SK-N-SH (cell line): ENCODE data around the gene ASB18. TPM values are rescaled to one million over a fixed set of nuclear protein-coding genes. Genes with fewer than 3 reads are reported as not detected.

ENCODE experiments used
- CTCF ChIA-PET: fragments of 300-600, 350-600 bp; formaldehyde crosslinking; extraction: SDS; loops from one replicate; lab custom pipeline; 2021; lab: Yijun Ruan, JAX
- POLR2A ChIA-PET: fragments of 350-600 bp; sonication (Branson Sonifier 250); formaldehyde crosslinking; extraction: SDS; loops from one replicate; lab custom pipeline; 2020; ENCODE audit warnings: antibody characterized with exemption, inconsistent platforms; lab: Yijun Ruan, JAX
- DNase-seq: peaks from one replicate; pipeline ENCODE4 v3.0.0; 2012
- H2AFZ ChIP-seq: fragments of 200-600 bp; sonication (generic); 2 replicates; pipeline ENCODE4 v1.8.1; 2016; ENCODE audit warnings: antibody characterized with exemption, mild to moderate bottlenecking, low read depth
- H3F3A ChIP-seq: fragments of 200-600 bp; sonication (generic); replicated peaks from 2 replicates; pipeline ENCODE3; 2016; ENCODE audit warnings: antibody characterized with exemption, mild to moderate bottlenecking; ENCODE audit not compliant: insufficient read depth
- H3K27ac ChIP-seq, 2 experiments: fragments of 200-500 bp in 1 of 2; fragments of 200-600 bp in 1 of 2; sonication (Bioruptor generic) in 1 of 2; sonication (generic), shearing (Covaris generic) in 1 of 2; 2 replicates each; pipeline versions ENCODE4 v1.5.1 to v1.6.1; 2014 to 2016; ENCODE audit warnings: low read depth in 2 of 2, inconsistent platforms in 1 of 2, low read length in 1 of 2, mild to moderate bottlenecking in 1 of 2, mixed read lengths in 1 of 2
- H3K27me3 ChIP-seq: fragments of 200-600 bp; sonication (generic), shearing (Covaris generic); 2 replicates; pipeline ENCODE4 v1.6.1; 2016; ENCODE audit warnings: mixed run types; ENCODE audit not compliant: insufficient read depth
- H3K36me3 ChIP-seq, 2 experiments: fragments of 200-500 bp in 1 of 2; fragments of 200-600 bp in 1 of 2; sonication (Bioruptor generic) in 1 of 2; sonication (generic) in 1 of 2; replicated peaks in 1 of 2; 2 replicates each; pipeline versions ENCODE3 to v1.5.1; 2014 to 2016; ENCODE audit warnings: low read length in 1 of 2, mild to moderate bottlenecking in 1 of 2; ENCODE audit not compliant: insufficient read depth in 2 of 2, control insufficient read depth in 1 of 2
- H3K4me1 ChIP-seq, 2 experiments: fragments of 200-500 bp in 1 of 2; fragments of 200-600 bp in 1 of 2; sonication (Bioruptor generic) in 1 of 2; sonication (generic), shearing (Covaris generic) in 1 of 2; 2 replicates each; pipeline versions ENCODE4 v1.5.1 to v1.6.1; 2014 to 2016; ENCODE audit warnings: low read depth in 1 of 2, low read length in 1 of 2, mixed run types in 1 of 2; ENCODE audit not compliant: insufficient read depth in 2 of 2, control insufficient read depth in 1 of 2
- H3K4me2 ChIP-seq: fragments of 200-600 bp; sonication (generic), shearing (Covaris generic); 2 replicates; pipeline ENCODE4 v1.6.1; 2017; ENCODE audit warnings: mixed run types
- H3K4me3 ChIP-seq, 2 experiments: fragments of 200-500 bp in 1 of 2; fragments of 200-600 bp in 1 of 2; sonication (Bioruptor generic) in 1 of 2; sonication (generic), shearing (Covaris generic) in 1 of 2; 2 replicates each; pipeline versions ENCODE4 v1.5.1 to v1.8.1; 2014 to 2016; ENCODE audit warnings: low read depth in 2 of 2, inconsistent platforms in 1 of 2, low read length in 1 of 2, mild to moderate bottlenecking in 1 of 2, mixed read lengths in 1 of 2, moderate library complexity in 1 of 2
- H3K79me2 ChIP-seq: fragments of 200-600 bp; sonication (generic); 2 replicates; pipeline ENCODE4 v1.8.1; 2017; ENCODE audit warnings: mild to moderate bottlenecking; ENCODE audit not compliant: insufficient read depth
- H3K9ac ChIP-seq: fragments of 200-600 bp; sonication (generic); 2 replicates; pipeline ENCODE4 v1.6.1; 2017; ENCODE audit warnings: mixed run types
- H3K9me2 ChIP-seq: fragments of 200-600 bp; sonication (generic); 2 replicates; pipeline ENCODE4 v1.6.1; 2017; ENCODE audit warnings: mixed run types
- H3K9me3 ChIP-seq: fragments of 200-600 bp; sonication (generic); 2 replicates; pipeline ENCODE4 v1.6.1; 2017; ENCODE audit warnings: mixed run types, mild to moderate bottlenecking, moderate library complexity
- H4K20me1 ChIP-seq: fragments of 200-600 bp; sonication (generic); 2 replicates; pipeline ENCODE4 v1.6.1; 2017; ENCODE audit warnings: mild to moderate bottlenecking, mixed run types; ENCODE audit not compliant: insufficient read depth
- CHD2 ChIP-seq: fragments of 150-350 bp; IDR thresholded peaks from 2 replicates; pipeline ENCODE4 v1.6.1; 2018; ENCODE audit warnings: low read length; ENCODE audit not compliant: partially characterized antibody
- FOXM1 ChIP-seq: IDR thresholded peaks from 2 replicates; pipeline ENCODE4 v1.4.0; 2012; ENCODE audit warnings: low read depth, mild to moderate bottlenecking
- GABPA ChIP-seq: IDR thresholded peaks from 2 replicates; pipeline ENCODE4 v1.4.0; 2012; ENCODE audit warnings: low read depth, mild to moderate bottlenecking
- JUND ChIP-seq: IDR thresholded peaks from 2 replicates; pipeline ENCODE4 v1.4.0; 2012
- MXI1 ChIP-seq: IDR thresholded peaks from 2 replicates; pipeline ENCODE4 v1.6.1; 2012; ENCODE audit warnings: mild to moderate bottlenecking, low read depth, low read length, improper control_type of control experiment
- POLR2AphosphoS5 ChIP-seq: IDR thresholded peaks from 2 replicates; pipeline ENCODE4 v1.6.1; 2012; ENCODE audit warnings: low read depth, low read length
- RAD21 ChIP-seq: IDR thresholded peaks from 2 replicates; pipeline ENCODE4 v1.6.1; 2012; ENCODE audit warnings: mild to moderate bottlenecking, low read length
- RCOR1 ChIP-seq: fragments of 150-350 bp; IDR thresholded peaks from 2 replicates; pipeline ENCODE4 v1.6.1; 2017; ENCODE audit warnings: antibody characterized with exemption, low read length
- SIN3A ChIP-seq: IDR thresholded peaks from 2 replicates; pipeline ENCODE4 v1.6.1; 2012; ENCODE audit warnings: low read depth, mild to moderate bottlenecking, low read length, moderate library complexity, borderline replicate concordance
- USF2 ChIP-seq: fragments of 150-350 bp; IDR thresholded peaks from 2 replicates; pipeline ENCODE4 v1.6.1; 2017; ENCODE audit warnings: antibody characterized with exemption, low read length, low read depth, borderline replicate concordance
- WGBS: methylation state at CpG from one replicate; pipeline ENCODE4 v1.1.6; 2017; ENCODE audit warnings: low lambda C conversion rate; 5-methylcytosine and 5-hydroxymethylcytosine counted together
- polyA plus RNA-seq, 3 experiments: library from polyadenylated mRNA; depleted of rRNA; stranded (reverse); fragments of >200 nt; gene quantifications; 2 replicates each; pipeline ENCODE4 v1.2.3, GENCODE V29; 2012
- TF ChIP-seq, protein P1 (sequence below): IDR thresholded peaks from 2 replicates; pipeline ENCODE4 v1.4.0; 2012; ENCODE audit warnings: low read depth, borderline replicate concordance
- TF ChIP-seq, protein P2 (sequence below): fragments of 200-600 bp; sonication (generic); IDR thresholded peaks from 2 replicates; pipeline ENCODE4 v1.6.1; 2017; ENCODE audit warnings: antibody characterized with exemption, mild to moderate bottlenecking, moderate library complexity
- TF ChIP-seq, protein P3 (sequence below): IDR thresholded peaks from 2 replicates; pipeline ENCODE4; 2012

Gene ASB18
- polyA plus RNA-seq, 1 of the 3 experiments (the other 2 are of a cell fraction) = not detected

DNA sequence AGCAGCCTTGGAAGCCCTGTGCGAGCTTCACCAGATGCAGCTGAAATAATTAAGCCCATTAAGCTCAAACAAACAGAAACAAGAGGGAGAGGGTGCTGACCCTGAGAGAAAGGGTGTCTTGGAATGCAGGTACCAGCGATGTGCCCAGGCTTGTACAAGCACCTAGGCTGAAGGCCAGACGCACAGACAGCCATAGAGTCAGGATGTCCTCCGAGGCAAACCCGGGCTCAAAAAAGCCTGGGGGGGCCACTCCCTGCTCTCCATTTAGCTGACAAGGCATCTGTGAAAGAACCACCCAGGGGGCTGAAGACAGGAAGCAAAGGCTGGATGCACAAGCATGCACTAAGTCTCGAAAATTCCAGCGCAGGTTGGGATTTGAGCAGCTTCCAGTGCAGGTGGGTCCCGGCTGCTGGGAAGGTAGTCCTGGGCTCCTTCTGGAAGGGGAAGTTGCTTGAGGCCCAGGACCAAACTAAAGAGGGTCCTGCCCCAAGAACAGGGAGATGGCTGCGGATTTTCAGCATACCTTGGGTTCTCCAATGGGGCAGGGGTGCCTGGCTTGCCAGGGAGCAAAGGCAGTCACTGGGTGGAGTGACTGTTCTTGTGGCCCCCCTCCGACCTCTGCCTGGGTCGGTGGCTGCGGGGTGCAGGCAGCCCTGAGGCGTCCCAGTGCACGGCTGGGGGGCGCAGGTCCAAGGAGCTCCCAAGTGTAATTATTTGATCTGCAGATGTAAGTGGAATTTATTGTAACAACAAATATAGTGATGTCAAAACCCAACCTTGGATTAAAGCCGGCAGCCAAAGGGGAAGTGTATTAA is 102.0 kb downstream of the ASB18 start:
- H3K27me3 ChIP-seq = peaks cover 31% of the 10 kb centered on the region
- no peak overlapping the region for H3K4me2 ChIP-seq
- H3K9me2 ChIP-seq = no peaks in the 10 kb centered on the region
- peaks cover 0 to 10% of the 10 kb centered on the region in 2 experiments; a peak in 2 of 4 replicates for H3K4me1 ChIP-seq
- H3F3A ChIP-seq = no peaks in the 10 kb centered on the region
- H3K79me2 ChIP-seq = no peaks in the 10 kb centered on the region
- no peak overlapping the region for H3K27ac ChIP-seq
- no peak overlapping the region for H2AFZ ChIP-seq
- no peaks in the 10 kb centered on the region for H4K20me1 ChIP-seq
- H3K36me3 ChIP-seq = no peaks in the 10 kb centered on the region
- H3K4me3 ChIP-seq = no peak overlapping the region
- no peak overlapping the region for H3K9ac ChIP-seq
- 75% methylated on average over 10 of the region's 16 CpGs for WGBS
- TF ChIP-seq FOXM1 = no peak
- TF ChIP-seq, protein P1, sequence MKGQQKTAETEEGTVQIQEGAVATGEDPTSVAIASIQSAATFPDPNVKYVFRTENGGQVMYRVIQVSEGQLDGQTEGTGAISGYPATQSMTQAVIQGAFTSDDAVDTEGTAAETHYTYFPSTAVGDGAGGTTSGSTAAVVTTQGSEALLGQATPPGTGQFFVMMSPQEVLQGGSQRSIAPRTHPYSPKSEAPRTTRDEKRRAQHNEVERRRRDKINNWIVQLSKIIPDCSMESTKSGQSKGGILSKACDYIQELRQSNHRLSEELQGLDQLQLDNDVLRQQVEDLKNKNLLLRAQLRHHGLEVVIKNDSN = no peak
- TF ChIP-seq SIN3A = no peak
- TF ChIP-seq RCOR1 = no peak
- TF ChIP-seq RAD21 = no peak
- TF ChIP-seq MXI1 = no peak
- TF ChIP-seq, protein P2, sequence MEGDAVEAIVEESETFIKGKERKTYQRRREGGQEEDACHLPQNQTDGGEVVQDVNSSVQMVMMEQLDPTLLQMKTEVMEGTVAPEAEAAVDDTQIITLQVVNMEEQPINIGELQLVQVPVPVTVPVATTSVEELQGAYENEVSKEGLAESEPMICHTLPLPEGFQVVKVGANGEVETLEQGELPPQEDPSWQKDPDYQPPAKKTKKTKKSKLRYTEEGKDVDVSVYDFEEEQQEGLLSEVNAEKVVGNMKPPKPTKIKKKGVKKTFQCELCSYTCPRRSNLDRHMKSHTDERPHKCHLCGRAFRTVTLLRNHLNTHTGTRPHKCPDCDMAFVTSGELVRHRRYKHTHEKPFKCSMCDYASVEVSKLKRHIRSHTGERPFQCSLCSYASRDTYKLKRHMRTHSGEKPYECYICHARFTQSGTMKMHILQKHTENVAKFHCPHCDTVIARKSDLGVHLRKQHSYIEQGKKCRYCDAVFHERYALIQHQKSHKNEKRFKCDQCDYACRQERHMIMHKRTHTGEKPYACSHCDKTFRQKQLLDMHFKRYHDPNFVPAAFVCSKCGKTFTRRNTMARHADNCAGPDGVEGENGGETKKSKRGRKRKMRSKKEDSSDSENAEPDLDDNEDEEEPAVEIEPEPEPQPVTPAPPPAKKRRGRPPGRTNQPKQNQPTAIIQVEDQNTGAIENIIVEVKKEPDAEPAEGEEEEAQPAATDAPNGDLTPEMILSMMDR = no peak
- no peak for TF ChIP-seq USF2
- no peak for TF ChIP-seq POLR2AphosphoS5
- no peak for TF ChIP-seq JUND
- TF ChIP-seq CHD2 = no peak
- TF ChIP-seq GABPA = no peak
- TF ChIP-seq, protein P3, sequence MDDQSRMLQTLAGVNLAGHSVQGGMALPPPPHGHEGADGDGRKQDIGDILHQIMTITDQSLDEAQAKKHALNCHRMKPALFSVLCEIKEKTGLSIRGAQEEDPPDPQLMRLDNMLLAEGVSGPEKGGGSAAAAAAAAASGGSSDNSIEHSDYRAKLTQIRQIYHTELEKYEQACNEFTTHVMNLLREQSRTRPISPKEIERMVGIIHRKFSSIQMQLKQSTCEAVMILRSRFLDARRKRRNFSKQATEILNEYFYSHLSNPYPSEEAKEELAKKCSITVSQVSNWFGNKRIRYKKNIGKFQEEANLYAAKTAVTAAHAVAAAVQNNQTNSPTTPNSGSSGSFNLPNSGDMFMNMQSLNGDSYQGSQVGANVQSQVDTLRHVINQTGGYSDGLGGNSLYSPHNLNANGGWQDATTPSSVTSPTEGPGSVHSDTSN = no peak
- TF ChIP-seq, all 33 proteins: peak for 0
- no peak for DNase-seq
- CTCF ChIA-PET = interaction anchor here (1.4 to 3.7 kb wide), 3 partner anchors 15 to 383 kb away, joined by 3 to 28 read pairs (median 5); no protein-coding TSS in a partner anchor
- POLR2A ChIA-PET = no interaction called here
- H3K9me3 ChIP-seq = no peaks in the 10 kb centered on the region
